SK-N-SH treated with all-trans-retinoic acid at 6 μM for 48 hours (cell line): ENCODE results near the gene CYP19A1.

Source experiments
- ATAC-seq: fragments of 200-7000 bp; cut with Tn5 transposase; 3 replicates; pipeline ENCODE4 v1.9.1; 2020; ENCODE audit warnings: mild to moderate bottlenecking, moderate library complexity
- ARNTL ChIP-seq: fragments of 450-650 bp; formaldehyde crosslinking; IDR thresholded peaks from 2 replicates; pipeline ENCODE4 v1.5.0; 2020; ENCODE audit warnings: low read depth, mild to moderate bottlenecking, moderate library complexity, borderline replicate concordance
- BACH2 ChIP-seq: fragments of 250-450 bp; sonication (Bioruptor Pico); IDR thresholded peaks from 2 replicates; pipeline ENCODE4 v1.9.0; 2021; ENCODE audit warnings: mild to moderate bottlenecking, borderline replicate concordance
- CREB5 ChIP-seq: fragments of 250-450 bp; sonication (Bioruptor Pico); IDR thresholded peaks from 2 replicates; pipeline ENCODE4 v1.5.1; 2020; ENCODE audit warnings: low read depth, mild to moderate bottlenecking, moderate library complexity
- CSDC2 ChIP-seq: fragments of 250-450 bp; sonication (Bioruptor Pico); IDR thresholded peaks from 2 replicates; pipeline ENCODE4 v1.5.0; 2020; ENCODE audit warnings: mild to moderate bottlenecking, moderate library complexity
- CSRNP3 ChIP-seq: fragments of 250-450 bp; sonication (Bioruptor Pico); IDR thresholded peaks from 2 replicates; pipeline ENCODE4 v1.5.1; 2021; ENCODE audit warnings: mild to moderate bottlenecking, moderate library complexity
- ESRRG ChIP-seq: fragments of 250-450 bp; sonication (Bioruptor Pico); IDR thresholded peaks from 2 replicates; pipeline ENCODE4 v1.6.1; 2021; ENCODE audit warnings: mild to moderate bottlenecking
- GLIS3 ChIP-seq: fragments of 250-450 bp; sonication (Bioruptor Pico); IDR thresholded peaks from 2 replicates; pipeline ENCODE4 v1.5.0; 2020; ENCODE audit warnings: mild to moderate bottlenecking, moderate library complexity
- ISL1 ChIP-seq: fragments of 250-450 bp; sonication (Bioruptor Pico); IDR thresholded peaks from 2 replicates; pipeline ENCODE4 v2.1.2; 2022; ENCODE audit warnings: mild to moderate bottlenecking, moderate library complexity
- OSR1 ChIP-seq: fragments of 250-450 bp; sonication (Bioruptor Pico); IDR thresholded peaks from 2 replicates; pipeline ENCODE4 v1.8.0; 2022; ENCODE audit warnings: moderate library complexity, mild to moderate bottlenecking, inconsistent platforms
- POU6F1 ChIP-seq: fragments of 250-450 bp; sonication (Bioruptor Pico); IDR thresholded peaks from 2 replicates; pipeline ENCODE4 v1.8.0; 2021; ENCODE audit warnings: low read depth, mild to moderate bottlenecking, moderate library complexity, borderline replicate concordance
- PPARA ChIP-seq: fragments of 250-450 bp; sonication (Bioruptor Pico); IDR thresholded peaks from 2 replicates; pipeline ENCODE4 v1.5.0; 2020; ENCODE audit warnings: mild to moderate bottlenecking, borderline replicate concordance
- RARB ChIP-seq: fragments of 250-450 bp; sonication (Bioruptor Pico); IDR thresholded peaks from 2 replicates; pipeline ENCODE4 v1.8.0; 2021; ENCODE audit warnings: mild to moderate bottlenecking, moderate library complexity
- SNAI2 ChIP-seq: fragments of 250-450 bp; sonication (Bioruptor Pico); IDR thresholded peaks from 2 replicates; pipeline ENCODE4 v1.5.0; 2020; ENCODE audit warnings: mild to moderate bottlenecking, moderate library complexity
- TCF4 ChIP-seq: fragments of 250-450 bp; sonication (Bioruptor Pico); IDR thresholded peaks from 2 replicates; pipeline ENCODE4 v1.8.0; 2021; ENCODE audit warnings: mild to moderate bottlenecking, moderate library complexity, borderline replicate concordance
- TOX ChIP-seq: fragments of 250-450 bp; sonication (Bioruptor Pico); IDR thresholded peaks from 2 replicates; pipeline ENCODE4 v1.8.0; 2021; ENCODE audit warnings: mild to moderate bottlenecking, moderate library complexity, borderline replicate concordance
- TSHZ2 ChIP-seq: fragments of 250-450 bp; sonication (Bioruptor Pico); IDR thresholded peaks from 2 replicates; pipeline ENCODE4 v1.5.0; 2020; ENCODE audit warnings: mild to moderate bottlenecking, moderate library complexity
- ZC3H10 ChIP-seq: fragments of 250-450 bp; sonication (Bioruptor Pico); IDR thresholded peaks from 2 replicates; pipeline ENCODE4 v1.5.1; 2021; ENCODE audit warnings: mild to moderate bottlenecking, moderate library complexity
- ZFP3 ChIP-seq: fragments of 250-450 bp; sonication (Bioruptor Pico); IDR thresholded peaks from 2 replicates; pipeline ENCODE4 v1.5.0; 2020; ENCODE audit warnings: mild to moderate bottlenecking, moderate library complexity
- ZFP30 ChIP-seq: fragments of 450-650 bp; formaldehyde crosslinking; IDR thresholded peaks from 2 replicates; pipeline ENCODE4 v1.5.0; 2022; ENCODE audit warnings: mild to moderate bottlenecking, moderate library complexity
- ZNF565 ChIP-seq: fragments of 450-650 bp; formaldehyde crosslinking; conservative IDR thresholded peaks from 2 replicates; pipeline ENCODE4 v1.5.0; 2020; ENCODE audit warnings: low read depth, mild to moderate bottlenecking, moderate library complexity
- ZNF70 ChIP-seq: fragments of 450-650 bp; formaldehyde crosslinking; IDR thresholded peaks from 2 replicates; pipeline ENCODE4 v1.5.0; 2020; ENCODE audit warnings: mild to moderate bottlenecking, moderate library complexity
- ZNF8 ChIP-seq: fragments of 450-650 bp; formaldehyde crosslinking; IDR thresholded peaks from 2 replicates; pipeline ENCODE4 v1.5.0; 2020; ENCODE audit warnings: mild to moderate bottlenecking, moderate library complexity
- TF ChIP-seq, protein P1 (sequence below): fragments of 250-450 bp; sonication (Bioruptor Pico); IDR thresholded peaks from 2 replicates; pipeline ENCODE4 v1.8.0; 2020; ENCODE audit warnings: mild to moderate bottlenecking, moderate library complexity, borderline replicate concordance

Gene CYP19A1

DNA sequence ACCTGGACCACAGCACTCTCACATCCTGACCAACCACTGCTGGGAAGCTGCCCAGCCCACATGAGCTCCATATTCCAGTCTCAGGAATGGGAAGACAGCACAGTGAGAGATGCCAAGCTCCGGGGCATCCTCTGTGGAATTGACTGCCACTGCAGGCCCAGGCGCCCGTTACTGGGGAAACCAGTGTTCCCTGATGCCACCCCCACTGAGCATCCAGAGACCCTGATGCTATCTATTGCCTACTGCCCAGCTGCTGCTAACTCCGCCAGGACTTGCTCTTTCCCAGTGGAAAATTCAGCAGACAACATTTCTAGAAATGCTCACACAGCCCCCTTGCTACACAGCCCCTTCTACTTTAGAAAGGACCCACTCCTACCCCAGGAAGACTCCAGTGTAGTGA lies 57.6 kb downstream of the CYP19A1 start:
- ATAC-seq: no peak
- TF ChIP-seq ZNF565 (CRISPR knock-in tag) (no peak), ZNF8 (CRISPR knock-in tag) (no peak), TSHZ2 (CRISPR knock-in tag) (no peak), ZC3H10 (CRISPR knock-in tag) (no peak), ARNTL (CRISPR knock-in tag) (no peak), TOX (CRISPR knock-in tag) (no peak), ZFP3 (CRISPR knock-in tag) (no peak), SNAI2 (CRISPR knock-in tag) (no peak), POU6F1 (CRISPR knock-in tag) (no peak), OSR1 (CRISPR knock-in tag) (no peak), ISL1 (CRISPR knock-in tag) (no peak), CSRNP3 (CRISPR knock-in tag) (no peak), BACH2 (CRISPR knock-in tag) (no peak), ZNF70 (no peak), PPARA (CRISPR knock-in tag) (no peak), GLIS3 (no peak), TCF4 (CRISPR knock-in tag) (no peak), CREB5 (CRISPR knock-in tag) (no peak)
- TF ChIP-seq, protein P1, sequence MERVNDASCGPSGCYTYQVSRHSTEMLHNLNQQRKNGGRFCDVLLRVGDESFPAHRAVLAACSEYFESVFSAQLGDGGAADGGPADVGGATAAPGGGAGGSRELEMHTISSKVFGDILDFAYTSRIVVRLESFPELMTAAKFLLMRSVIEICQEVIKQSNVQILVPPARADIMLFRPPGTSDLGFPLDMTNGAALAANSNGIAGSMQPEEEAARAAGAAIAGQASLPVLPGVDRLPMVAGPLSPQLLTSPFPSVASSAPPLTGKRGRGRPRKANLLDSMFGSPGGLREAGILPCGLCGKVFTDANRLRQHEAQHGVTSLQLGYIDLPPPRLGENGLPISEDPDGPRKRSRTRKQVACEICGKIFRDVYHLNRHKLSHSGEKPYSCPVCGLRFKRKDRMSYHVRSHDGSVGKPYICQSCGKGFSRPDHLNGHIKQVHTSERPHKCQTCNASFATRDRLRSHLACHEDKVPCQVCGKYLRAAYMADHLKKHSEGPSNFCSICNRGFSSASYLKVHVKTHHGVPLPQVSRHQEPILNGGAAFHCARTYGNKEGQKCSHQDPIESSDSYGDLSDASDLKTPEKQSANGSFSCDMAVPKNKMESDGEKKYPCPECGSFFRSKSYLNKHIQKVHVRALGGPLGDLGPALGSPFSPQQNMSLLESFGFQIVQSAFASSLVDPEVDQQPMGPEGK (CRISPR knock-in tag): no peak

DNA sequence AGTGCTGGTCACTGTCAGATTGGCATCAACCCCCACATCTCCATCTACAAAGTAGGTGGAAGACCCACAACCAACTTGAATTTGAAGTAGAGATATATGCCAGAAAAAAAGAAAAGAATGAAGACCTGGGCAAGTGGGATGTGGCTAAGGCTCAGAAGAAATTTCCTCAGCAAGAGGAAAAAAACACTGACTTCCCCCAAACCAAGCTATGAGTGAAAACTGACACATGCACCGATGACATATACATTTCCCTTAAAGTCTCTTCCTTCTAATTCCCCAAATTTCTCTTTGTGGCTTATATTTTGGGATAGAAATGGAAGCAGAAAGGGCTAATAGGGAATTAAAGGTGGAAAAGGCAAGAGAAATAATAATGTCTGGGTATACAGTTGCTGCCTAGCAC lies 59.0 kb downstream of the CYP19A1 start:
- TF ChIP-seq OSR1 (CRISPR knock-in tag) (no peak), ZNF8 (CRISPR knock-in tag) (no peak), ZFP30 (CRISPR knock-in tag) (no peak), SNAI2 (CRISPR knock-in tag) (no peak), TOX (CRISPR knock-in tag) (no peak), ZNF565 (CRISPR knock-in tag) (no peak), ARNTL (CRISPR knock-in tag) (no peak), TCF4 (CRISPR knock-in tag) (no peak), CSDC2 (CRISPR knock-in tag) (no peak), PPARA (CRISPR knock-in tag) (no peak), ESRRG (no peak), BACH2 (CRISPR knock-in tag) (no peak), ZFP3 (CRISPR knock-in tag) (no peak), RARB (CRISPR knock-in tag) (no peak), ISL1 (CRISPR knock-in tag) (no peak), ZC3H10 (CRISPR knock-in tag) (no peak), CREB5 (CRISPR knock-in tag) (no peak), TSHZ2 (CRISPR knock-in tag) (no peak), GLIS3 (no peak), ZNF70 (no peak)
- ATAC-seq: no peak
